ENCODE measurements around the gene PATE2.

PATE2 gene

DNA sequence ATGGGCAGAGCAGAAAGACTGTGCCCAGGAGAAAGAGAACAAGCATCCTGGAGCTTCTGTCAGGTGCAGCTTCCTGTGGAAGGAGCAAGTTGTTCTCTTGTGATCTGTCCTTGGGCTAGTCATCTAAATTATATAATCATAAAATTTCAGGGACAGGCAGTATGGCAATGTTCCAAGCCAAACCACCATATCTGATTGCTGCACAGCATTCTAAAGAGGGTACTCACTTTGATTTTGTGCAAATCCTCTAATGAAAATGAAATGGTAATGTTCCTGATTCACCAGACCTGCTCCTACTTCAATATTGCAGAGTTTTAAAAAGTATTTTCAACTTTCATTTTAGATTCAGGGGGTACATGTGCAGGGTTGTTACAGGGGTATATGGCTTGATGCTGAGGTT lies at the start of gene PATE2:
TSS of gene PATE2 (minus strand) at position 101 of the 400 bp plus-strand sequence. CDS start at position 46, 55 bp downstream.
- no peak for DNase-seq
- H3K79me2 ChIP-seq (ENCODE audit: low read length) = no peaks in the 10 kb centered on the region
- H3K36me3 ChIP-seq (replicated peaks; ENCODE audit: insufficient read depth, low read length) = no peaks in the 10 kb centered on the region
- no peaks in the 10 kb centered on the region for H3K9me3 ChIP-seq (replicated peaks; ENCODE audit: insufficient read depth, low read length)
- no peak within 1 kb of the TSS for H3K9ac ChIP-seq (ENCODE audit: low read length)
- no peak for TF ChIP-seq EZH2 (optimal IDR thresholded peaks at IDR 0.05; ENCODE audit: low read depth, low read length)
- TF ChIP-seq, protein P1, sequence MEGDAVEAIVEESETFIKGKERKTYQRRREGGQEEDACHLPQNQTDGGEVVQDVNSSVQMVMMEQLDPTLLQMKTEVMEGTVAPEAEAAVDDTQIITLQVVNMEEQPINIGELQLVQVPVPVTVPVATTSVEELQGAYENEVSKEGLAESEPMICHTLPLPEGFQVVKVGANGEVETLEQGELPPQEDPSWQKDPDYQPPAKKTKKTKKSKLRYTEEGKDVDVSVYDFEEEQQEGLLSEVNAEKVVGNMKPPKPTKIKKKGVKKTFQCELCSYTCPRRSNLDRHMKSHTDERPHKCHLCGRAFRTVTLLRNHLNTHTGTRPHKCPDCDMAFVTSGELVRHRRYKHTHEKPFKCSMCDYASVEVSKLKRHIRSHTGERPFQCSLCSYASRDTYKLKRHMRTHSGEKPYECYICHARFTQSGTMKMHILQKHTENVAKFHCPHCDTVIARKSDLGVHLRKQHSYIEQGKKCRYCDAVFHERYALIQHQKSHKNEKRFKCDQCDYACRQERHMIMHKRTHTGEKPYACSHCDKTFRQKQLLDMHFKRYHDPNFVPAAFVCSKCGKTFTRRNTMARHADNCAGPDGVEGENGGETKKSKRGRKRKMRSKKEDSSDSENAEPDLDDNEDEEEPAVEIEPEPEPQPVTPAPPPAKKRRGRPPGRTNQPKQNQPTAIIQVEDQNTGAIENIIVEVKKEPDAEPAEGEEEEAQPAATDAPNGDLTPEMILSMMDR (IDR thresholded peaks at IDR 0.05; ENCODE audit: low read length) = no peak
- no peak for TF ChIP-seq EZH2phosphoT487 (IDR thresholded peaks at IDR 0.05; ENCODE audit: low read length)
- H3K4me3 ChIP-seq (ENCODE audit: low read length) = no peak within 1 kb of the TSS
- H3K4me2 ChIP-seq (ENCODE audit: low read depth, low read length) = no peak within 1 kb of the TSS
- H3F3A ChIP-seq (ENCODE audit: insufficient read depth, low read length) = no peaks in the 10 kb centered on the region
- H3K4me1 ChIP-seq (ENCODE audit: low read length) = no peaks in the 10 kb centered on the region
- no peaks in the 10 kb centered on the region for H3K27me3 ChIP-seq (replicated peaks; ENCODE audit: insufficient read depth, low read length)
- no peaks in the 10 kb centered on the region for H4K20me1 ChIP-seq (ENCODE audit: insufficient read depth, low read length)
- H3K27ac ChIP-seq (ENCODE audit: low read length) = no peak within 1 kb of the TSS
- no peak within 1 kb of the TSS for H2AFZ ChIP-seq (ENCODE audit: low read length)
- no peaks in the 10 kb centered on the region for H3K9me2 ChIP-seq (replicated peaks; ENCODE audit: insufficient read depth, low read length)

DNA sequence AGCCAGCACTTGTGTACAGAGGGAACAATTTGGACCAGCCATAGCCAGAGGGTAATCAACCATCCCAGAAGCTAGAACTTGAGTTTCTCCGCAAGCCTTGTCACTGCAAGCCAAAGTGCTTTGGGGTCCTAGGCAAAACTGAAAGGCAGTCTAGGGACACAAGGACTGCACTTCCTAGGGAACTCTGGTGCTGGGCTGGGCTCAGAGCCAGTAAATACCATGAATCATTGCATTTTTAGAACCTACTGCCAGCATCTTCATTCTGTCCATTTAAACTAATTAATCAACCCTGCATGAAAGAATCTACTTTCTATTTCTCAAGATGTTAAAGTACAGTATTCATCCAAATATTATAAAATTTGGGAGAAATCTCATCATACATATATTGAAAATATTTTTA lies 29.3 kb upstream of the PATE2 start:
- Histone ChIP-seq H3K9me2 (replicated peaks; ENCODE audit: insufficient read depth, low read length) (no peaks in the 10 kb centered on the region), H3K4me3 (ENCODE audit: low read length) (no peak overlapping the region), H3K4me1 (ENCODE audit: low read length) (no peaks in the 10 kb centered on the region), H3F3A (ENCODE audit: insufficient read depth, low read length) (no peaks in the 10 kb centered on the region), H3K9me3 (replicated peaks; ENCODE audit: insufficient read depth, low read length) (no peaks in the 10 kb centered on the region), H3K9ac (ENCODE audit: low read length) (no peak overlapping the region), H4K20me1 (ENCODE audit: insufficient read depth, low read length) (no peaks in the 10 kb centered on the region), H3K27ac (ENCODE audit: low read length) (no peak overlapping the region), H3K79me2 (ENCODE audit: low read length) (no peaks in the 10 kb centered on the region), H3K27me3 (replicated peaks; ENCODE audit: insufficient read depth, low read length) (no peaks in the 10 kb centered on the region), H3K4me2 (ENCODE audit: low read depth, low read length) (no peak overlapping the region), H3K36me3 (replicated peaks; ENCODE audit: insufficient read depth, low read length) (no peaks in the 10 kb centered on the region), H2AFZ (ENCODE audit: low read length) (no peak overlapping the region)
- TF ChIP-seq EZH2phosphoT487 (IDR thresholded peaks at IDR 0.05; ENCODE audit: low read length) (no peak), EZH2 (optimal IDR thresholded peaks at IDR 0.05; ENCODE audit: low read depth, low read length) (no peak)
- TF ChIP-seq, protein P1 (IDR thresholded peaks at IDR 0.05; ENCODE audit: low read length) = no peak
- DNase-seq = no peak

DNA sequence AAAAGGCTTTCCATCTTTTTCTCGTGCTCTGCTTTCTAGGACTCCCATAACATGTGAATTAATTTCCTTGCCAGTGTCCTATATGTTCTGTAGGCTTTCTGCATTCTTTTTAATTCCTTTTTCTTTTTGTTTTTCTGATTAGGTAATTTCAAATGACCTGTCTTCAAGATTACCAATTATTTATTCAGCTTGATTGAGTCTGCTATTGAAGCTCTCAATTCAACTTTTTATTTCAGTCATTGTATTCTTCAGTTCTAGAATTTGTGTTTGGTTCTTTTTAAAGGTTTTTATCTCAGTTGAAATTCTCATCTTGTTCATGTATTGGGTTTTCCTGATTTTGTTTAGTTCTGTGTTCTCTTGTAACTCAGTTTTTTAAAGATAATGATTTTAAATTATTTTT lies 23.8 kb upstream of the PATE2 start:
- no peaks in the 10 kb centered on the region for H3K36me3 ChIP-seq (replicated peaks; ENCODE audit: insufficient read depth, low read length)
- no peaks in the 10 kb centered on the region for H3K27me3 ChIP-seq (replicated peaks; ENCODE audit: insufficient read depth, low read length)

More for the DNA sequence above, 23.8 kb upstream of the PATE2 start:
- no peaks in the 10 kb centered on the region for H3K79me2 ChIP-seq (ENCODE audit: low read length)
- no peaks in the 10 kb centered on the region for H3K4me1 ChIP-seq (ENCODE audit: low read length)
- H2AFZ ChIP-seq (ENCODE audit: low read length) = no peak overlapping the region
- H3K27ac ChIP-seq (ENCODE audit: low read length) = no peak overlapping the region
- H3K4me3 ChIP-seq (ENCODE audit: low read length) = no peak overlapping the region
- no peak for TF ChIP-seq EZH2phosphoT487 (IDR thresholded peaks at IDR 0.05; ENCODE audit: low read length)
- TF ChIP-seq, protein P1 (IDR thresholded peaks at IDR 0.05; ENCODE audit: low read length) = no peak
- TF ChIP-seq EZH2 (optimal IDR thresholded peaks at IDR 0.05; ENCODE audit: low read depth, low read length) = no peak
- no peaks in the 10 kb centered on the region for H3F3A ChIP-seq (ENCODE audit: insufficient read depth, low read length)
- no peak overlapping the region for H3K4me2 ChIP-seq (ENCODE audit: low read depth, low read length)
- no peak for DNase-seq
- H4K20me1 ChIP-seq (ENCODE audit: insufficient read depth, low read length) = no peaks in the 10 kb centered on the region
- no peak overlapping the region for H3K9ac ChIP-seq (ENCODE audit: low read length)
- H3K9me3 ChIP-seq (replicated peaks; ENCODE audit: insufficient read depth, low read length) = no peaks in the 10 kb centered on the region
- H3K9me2 ChIP-seq (replicated peaks; ENCODE audit: insufficient read depth, low read length) = no peaks in the 10 kb centered on the region

Measured in MM.1S (cell line).